ENCODE measurements around the gene BAHCC1. TPM values are rescaled to one million over a fixed set of nuclear protein-coding genes. Genes with fewer than 3 reads are reported as not detected.

The BAHCC1 gene
- total RNA-seq, 1 donor from 2014 or later, result 61.3 TPM

- Mint-ChIP-seq H3K4me3 (no peak overlapping the region), H3K36me3 (ENCODE audit: low read depth) (no peaks in the 10 kb centered on the region), H3K9me3 (no peaks in the 10 kb centered on the region), H3K27ac (ENCODE audit: unreplicated experiment) (no peak overlapping the region), H3K4me1 (peaks cover 19% of the 10 kb centered on the region), H3K27me3 (ENCODE audit: low read depth) (peaks cover 4% of the 10 kb centered on the region)
- no peak for DNase-seq (ENCODE audit: low read depth, low spot score)
- TF ChIP-seq CTCF (conservative IDR thresholded peaks at IDR 0.05), result no peak
These were observed 62.8 kb downstream of the BAHCC1 start for GRCh38 chr17:81457917-81458555.

GRCh38 chr17:81458628-81459027, 63.4 kb downstream of the BAHCC1 start:
- no peak overlapping the region for H3K4me3 Mint-ChIP-seq

GRCh38 chr17:81459224-81459623, 64.0 kb downstream of the BAHCC1 start:
- Mint-ChIP-seq H3K27me3 (ENCODE audit: low read depth) (peaks cover 4% of the 10 kb centered on the region), H3K9me3 (no peaks in the 10 kb centered on the region)

More at GRCh38 chr17:81458628-81459027, 63.4 kb downstream of the BAHCC1 start:
- Mint-ChIP-seq H3K27ac (ENCODE audit: unreplicated experiment) (no peak overlapping the region), H3K36me3 (ENCODE audit: low read depth) (no peaks in the 10 kb centered on the region), H3K4me1 (peaks cover 15% of the 10 kb centered on the region), H3K9me3 (no peaks in the 10 kb centered on the region), H3K27me3 (ENCODE audit: low read depth) (peaks cover 4% of the 10 kb centered on the region)
- TF ChIP-seq CTCF (conservative IDR thresholded peaks at IDR 0.05), result no peak
- no peak for DNase-seq (ENCODE audit: low read depth, low spot score)

GRCh38 chr17:81459864-81460263, 64.6 kb downstream of the BAHCC1 start:
- Mint-ChIP-seq H3K4me1 (peaks cover 15% of the 10 kb centered on the region), H3K27ac (ENCODE audit: unreplicated experiment) (no peak overlapping the region), H3K27me3 (ENCODE audit: low read depth) (peaks cover 4% of the 10 kb centered on the region), H3K4me3 (no peak overlapping the region), H3K36me3 (ENCODE audit: low read depth) (peaks cover 5% of the 10 kb centered on the region), H3K9me3 (no peaks in the 10 kb centered on the region)
- no peak for TF ChIP-seq CTCF (conservative IDR thresholded peaks at IDR 0.05)
- DNase-seq (ENCODE audit: low read depth, low spot score), result no peak

More at GRCh38 chr17:81459224-81459623, 64.0 kb downstream of the BAHCC1 start:
- H3K27ac Mint-ChIP-seq (ENCODE audit: unreplicated experiment), result no peak overlapping the region
- peaks cover 2% of the 10 kb centered on the region for H3K36me3 Mint-ChIP-seq (ENCODE audit: low read depth)
- no peak overlapping the region for H3K4me3 Mint-ChIP-seq
- no peak for DNase-seq (ENCODE audit: low read depth, low spot score)
- no peak for TF ChIP-seq CTCF (conservative IDR thresholded peaks at IDR 0.05)
- peaks cover 15% of the 10 kb centered on the region for H3K4me1 Mint-ChIP-seq

GRCh38 chr17:81460856-81461460, 65.7 kb downstream of the BAHCC1 start:
- Mint-ChIP-seq H3K9me3 (no peaks in the 10 kb centered on the region), H3K27ac (ENCODE audit: unreplicated experiment) (no peak overlapping the region), H3K4me3 (no peak overlapping the region), H3K36me3 (ENCODE audit: low read depth) (peaks cover 5% of the 10 kb centered on the region), H3K27me3 (ENCODE audit: low read depth) (peaks cover 4% of the 10 kb centered on the region), H3K4me1 (peaks cover 15% of the 10 kb centered on the region)
- TF ChIP-seq CTCF (conservative IDR thresholded peaks at IDR 0.05), result no peak
- DNase-seq (ENCODE audit: low read depth, low spot score), result no peak
